Measurements from ENCODE around the gene PRKG1.

Gene PRKG1

GRCh38 chr10:51783941-51784340, 709.7 kb downstream of the PRKG1 start:
- no peak for DNase-seq (ENCODE audit: low read depth)
- H3K4me3 ChIP-seq (ENCODE audit: low read depth, low read length), result no peak overlapping the region
- no peak for TF ChIP-seq CTCF (IDR thresholded peaks at IDR 0.05; ENCODE audit: insufficient read depth, low read depth, low read length, missing control alignments)

GRCh38 chr10:51786016-51786683, 711.9 kb downstream of the PRKG1 start:
- H3K4me3 ChIP-seq (ENCODE audit: low read depth, low read length), result no peak overlapping the region
- TF ChIP-seq CTCF (IDR thresholded peaks at IDR 0.05; ENCODE audit: insufficient read depth, low read depth, low read length, missing control alignments), result no peak
- DNase-seq (ENCODE audit: low read depth), result no peak

- no peak for TF ChIP-seq CTCF (IDR thresholded peaks at IDR 0.05; ENCODE audit: insufficient read depth, low read depth, low read length, missing control alignments)
- no peak for DNase-seq (ENCODE audit: low read depth)
- H3K4me3 ChIP-seq (ENCODE audit: low read depth, low read length), result no peak overlapping the region
Observed at GRCh38 chr10:51786684-51787035, 712.4 kb downstream of the PRKG1 start.

- no peak for TF ChIP-seq CTCF (IDR thresholded peaks at IDR 0.05; ENCODE audit: insufficient read depth, low read depth, low read length, missing control alignments)
- DNase-seq (ENCODE audit: low read depth), result no peak
- no peak overlapping the region for H3K4me3 ChIP-seq (ENCODE audit: low read depth, low read length)
Observed at GRCh38 chr10:51788273-51788672, 714.0 kb downstream of the PRKG1 start.

GRCh38 chr10:51789118-51789517, 714.8 kb downstream of the PRKG1 start:
- no peak for DNase-seq (ENCODE audit: low read depth)
- no peak overlapping the region for H3K4me3 ChIP-seq (ENCODE audit: low read depth, low read length)
- TF ChIP-seq CTCF (IDR thresholded peaks at IDR 0.05; ENCODE audit: insufficient read depth, low read depth, low read length, missing control alignments), result no peak

- TF ChIP-seq CTCF (IDR thresholded peaks at IDR 0.05; ENCODE audit: insufficient read depth, low read depth, low read length, missing control alignments), result no peak
- H3K4me3 ChIP-seq (ENCODE audit: low read depth, low read length), result no peak overlapping the region
- DNase-seq (ENCODE audit: low read depth), result no peak
Observed at GRCh38 chr10:51789903-51790302, 715.6 kb downstream of the PRKG1 start.

- DNase-seq (ENCODE audit: low read depth), result no peak
- no peak overlapping the region for H3K4me3 ChIP-seq (ENCODE audit: low read depth, low read length)
- TF ChIP-seq CTCF (IDR thresholded peaks at IDR 0.05; ENCODE audit: insufficient read depth, low read depth, low read length, missing control alignments), result no peak
Observed at GRCh38 chr10:51792678-51793077, 718.4 kb downstream of the PRKG1 start.
